NCI-H128 (cell line): ENCODE data around the gene FKBP1A.

Source experiments
- DNase-seq: peaks from one replicate; lab custom pipeline; 2025; ENCODE audit not compliant: unreplicated experiment; lab: John Stamatoyannopoulos, UW

The FKBP1A gene

GRCh38 chr20:1392693-1393506, at the start of gene FKBP1A:
Gene FKBP1A (minus strand): TSS chr20:1393054. CDS start chr20:1392998, 56 bp downstream.
- peak; percentile 75 for DNase-seq

- DNase-seq = no peak
Observed at GRCh38 chr20:1442304-1442703, 49.5 kb upstream of the FKBP1A start.

- DNase-seq = no peak
Observed at GRCh38 chr20:1441133-1441532, 48.3 kb upstream of the FKBP1A start.

GRCh38 chr20:1440024-1440423, 47.2 kb upstream of the FKBP1A start:
- no peak for DNase-seq

GRCh38 chr20:1438361-1438760, 45.5 kb upstream of the FKBP1A start:
- DNase-seq = no peak

GRCh38 chr20:1437235-1437904, 44.5 kb upstream of the FKBP1A start:
- peak; percentile 50 for DNase-seq

- no peak for DNase-seq
Observed at GRCh38 chr20:1436263-1436662, 43.4 kb upstream of the FKBP1A start.

- no peak for DNase-seq
Observed at GRCh38 chr20:1435337-1435699, 42.5 kb upstream of the FKBP1A start.

GRCh38 chr20:1434571-1435336, 41.9 kb upstream of the FKBP1A start:
- DNase-seq = no peak

GRCh38 chr20:1431158-1431557, 38.3 kb upstream of the FKBP1A start:
- DNase-seq = no peak

- DNase-seq = no peak
Observed at GRCh38 chr20:1430004-1430451, 37.2 kb upstream of the FKBP1A start.

GRCh38 chr20:1429143-1429728, 36.4 kb upstream of the FKBP1A start:
- no peak for DNase-seq

GRCh38 chr20:1427457-1428054, 34.7 kb upstream of the FKBP1A start:
- DNase-seq = peak; percentile 94

- DNase-seq = no peak
Observed at GRCh38 chr20:1426231-1426849, 33.5 kb upstream of the FKBP1A start.

- DNase-seq = no peak
Observed at GRCh38 chr20:1424336-1424735, 31.5 kb upstream of the FKBP1A start.

- no peak for DNase-seq
Observed at GRCh38 chr20:1423625-1424106, 30.8 kb upstream of the FKBP1A start.

GRCh38 chr20:1423206-1423605, 30.4 kb upstream of the FKBP1A start:
- no peak for DNase-seq

GRCh38 chr20:1422753-1423152, 29.9 kb upstream of the FKBP1A start:
- DNase-seq = no peak

GRCh38 chr20:1420066-1420465, 27.2 kb upstream of the FKBP1A start:
- no peak for DNase-seq

- DNase-seq = no peak
Observed at GRCh38 chr20:1418350-1418749, 25.5 kb upstream of the FKBP1A start.
